Stimulated activated CD4-positive, alpha-beta T cell treated with anti-CD3 and anti-CD28 coated beads, Interleukin-4, amount 100 ng/mL, for 4 hours (primary cell): ENCODE measurements around the gene PLAGL2.
"Not testable (repeated sequence)": the region's sequence is repeated elsewhere in the genome, so short reads cannot be mapped to it uniquely, and the experiment has no call there.

ENCODE experiments used
- DNase-seq, 2 experiments: peaks; one replicate each; pipeline ENCODE4 v3.0.0-alpha.2; 2020

The PLAGL2 gene

GRCh38 chr20:32203356-32204204 is 4.0 kb downstream of the PLAGL2 start:
- DNase-seq = peak in 1 of 2 experiments; percentile 21

DNA sequence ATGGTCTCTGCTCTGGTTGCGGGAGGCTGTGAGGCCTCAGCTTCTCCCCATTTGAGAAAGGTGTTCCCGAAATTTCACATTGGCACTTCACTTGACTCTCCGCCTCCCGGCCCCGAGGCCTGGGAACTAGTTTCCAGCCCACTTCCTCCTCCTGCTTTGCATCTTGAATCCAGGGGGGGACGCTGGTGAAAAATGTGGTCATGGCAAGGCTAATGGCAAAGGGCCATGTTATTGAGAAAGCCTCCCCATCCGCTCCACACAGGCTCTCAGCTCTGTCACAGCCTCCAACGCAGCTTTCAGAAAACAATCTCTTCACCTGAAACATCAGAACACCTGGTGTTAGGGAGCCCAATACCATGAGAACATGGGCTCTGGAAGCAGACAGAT is 5.6 kb downstream of the PLAGL2 start:
- no peak for DNase-seq

DNA sequence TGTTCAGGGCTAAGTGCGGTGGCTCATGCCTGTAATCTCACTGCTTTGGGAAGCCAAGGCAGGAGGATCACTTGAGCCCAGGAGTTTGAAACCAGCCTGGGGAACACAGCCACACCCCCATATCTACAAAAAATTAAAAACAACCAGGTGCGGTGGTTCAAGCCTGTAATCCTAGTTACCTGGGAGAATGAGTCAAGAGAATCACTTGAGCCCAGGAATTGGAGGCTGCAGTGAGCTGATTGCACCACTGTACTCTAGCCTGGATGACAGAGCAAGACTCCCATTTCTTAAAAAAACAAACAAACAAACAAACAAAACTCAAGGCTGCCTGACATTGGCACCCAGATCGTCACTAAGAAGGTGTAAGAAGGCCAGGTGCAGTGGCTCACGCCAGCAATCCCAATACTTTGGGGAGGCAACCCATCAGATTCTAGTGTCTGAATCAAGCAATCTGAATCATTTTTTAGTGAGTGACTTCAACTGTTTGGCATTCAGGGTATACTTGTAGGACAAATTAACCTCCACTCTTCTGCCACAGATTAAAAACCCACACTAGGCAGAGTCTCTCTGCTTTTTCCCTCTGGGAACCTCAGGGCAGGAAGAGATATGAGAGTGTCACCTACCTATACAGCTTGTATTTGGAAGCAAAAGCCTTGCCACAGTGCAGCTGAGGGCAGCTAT is 6.1 kb downstream of the PLAGL2 start:
- no peak for DNase-seq

DNA sequence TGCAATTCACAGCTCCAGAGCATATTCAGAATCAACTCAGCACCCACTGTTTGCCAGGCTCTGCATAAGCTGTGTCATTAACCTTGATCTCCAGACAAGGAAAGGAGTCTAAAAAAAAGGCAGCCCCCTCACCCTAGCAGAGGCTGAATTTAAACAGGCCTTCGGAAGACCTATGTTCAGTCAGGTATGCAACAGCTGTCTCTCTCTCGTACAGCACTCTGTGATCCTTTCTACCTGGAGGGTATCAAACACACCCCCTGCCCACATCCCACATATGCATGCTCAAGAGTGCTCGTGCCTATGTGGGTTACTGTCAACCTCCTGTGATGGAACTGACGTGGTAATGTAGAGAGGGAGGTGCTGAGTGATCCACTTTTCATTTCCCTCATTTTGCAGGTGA is 8.5 kb downstream of the PLAGL2 start:
- DNase-seq = no peak

GRCh38 chr20:32197136-32197535 is 10.4 kb downstream of the PLAGL2 start:
- not testable (repeated sequence) for DNase-seq

GRCh38 chr20:32196613-32197012 is 10.9 kb downstream of the PLAGL2 start:
- not testable (repeated sequence) for DNase-seq

DNA sequence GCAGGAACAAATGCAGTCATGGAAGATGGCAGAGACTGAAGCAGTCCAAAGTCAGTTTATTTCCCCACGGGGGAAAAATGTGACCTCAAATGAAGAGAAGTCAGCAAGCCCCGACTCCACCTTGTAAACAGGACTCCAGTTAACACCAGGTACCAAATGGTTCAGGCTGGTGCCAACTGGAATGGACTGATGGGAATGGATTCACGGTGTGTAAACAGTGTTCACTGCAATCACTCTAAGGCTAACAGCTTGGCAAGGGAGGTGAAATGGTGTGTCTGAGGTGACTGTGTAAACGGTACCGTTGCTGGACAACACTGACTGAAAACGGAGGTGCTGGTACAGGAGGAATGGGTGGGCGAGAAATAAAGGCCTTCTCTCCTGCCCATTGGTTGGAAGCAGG is 12.0 kb downstream of the PLAGL2 start:
- no peak for DNase-seq

- no peak for DNase-seq
These were observed 13.5 kb downstream of the PLAGL2 start for GRCh38 chr20:32193996-32194395.

DNA sequence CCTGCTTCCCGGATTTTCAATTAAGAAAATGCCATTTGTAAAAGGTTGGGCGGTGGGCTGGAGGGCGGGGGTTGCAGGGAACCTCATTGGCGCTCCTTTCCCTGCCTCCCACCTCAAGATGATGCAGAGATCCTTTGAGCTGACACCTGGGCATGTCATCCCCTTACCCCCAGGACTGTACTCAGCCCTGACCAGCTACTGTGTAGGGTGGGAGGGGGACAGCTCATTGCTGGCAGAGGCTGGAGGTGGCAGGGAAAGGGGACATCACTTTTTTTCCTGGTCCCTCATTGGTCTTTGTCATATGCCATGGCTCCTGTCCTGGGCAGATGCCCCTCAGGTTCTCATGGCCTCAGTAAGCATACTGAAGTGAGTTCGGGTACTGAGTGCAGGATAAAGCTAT is 14.2 kb downstream of the PLAGL2 start:
- not testable (repeated sequence) for DNase-seq

DNA sequence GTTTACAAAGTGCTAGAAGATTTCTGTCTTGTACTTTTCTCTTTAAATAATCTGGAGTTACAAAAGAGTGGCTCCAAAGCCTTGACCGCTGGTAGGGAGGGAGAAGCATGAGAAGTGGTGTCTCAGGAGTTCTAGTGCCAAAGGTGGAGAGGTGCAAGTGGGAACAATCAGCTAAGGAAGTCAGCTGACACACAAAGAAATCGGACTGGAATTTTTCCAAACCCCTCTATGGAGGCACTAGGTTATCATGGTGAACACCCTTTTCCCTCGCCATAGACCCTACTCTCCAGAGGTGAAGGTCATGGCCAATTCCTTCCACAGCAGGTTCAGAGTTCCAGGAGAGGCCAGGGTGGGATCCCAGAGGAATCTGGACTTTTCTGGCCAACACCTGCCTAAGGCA is 14.8 kb downstream of the PLAGL2 start:
- no peak for DNase-seq

GRCh38 chr20:32191873-32192272 is 15.7 kb downstream of the PLAGL2 start:
- no peak for DNase-seq

DNA sequence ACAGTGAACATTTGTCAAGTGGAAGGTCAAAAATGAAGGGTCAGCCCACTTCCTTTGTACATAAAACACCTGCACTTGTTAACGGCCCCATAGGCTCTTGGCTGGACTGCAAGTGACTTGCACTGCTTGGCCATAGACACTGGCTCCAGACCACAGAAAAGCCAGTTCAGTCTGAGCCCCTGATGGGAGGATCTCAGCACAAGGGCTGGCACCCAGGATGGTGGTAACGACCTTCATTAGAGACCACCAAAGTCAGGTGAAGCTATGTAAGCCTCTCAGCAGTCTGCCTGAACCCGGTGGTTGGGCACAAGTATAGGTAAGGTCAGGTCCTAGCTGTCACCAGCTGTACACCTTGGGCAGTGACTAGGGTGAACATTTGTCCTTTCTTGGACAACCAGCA is 16.1 kb downstream of the PLAGL2 start:
- no peak for DNase-seq

- DNase-seq = no peak
These were observed 16.7 kb downstream of the PLAGL2 start for GRCh38 chr20:32190616-32191415.

DNA sequence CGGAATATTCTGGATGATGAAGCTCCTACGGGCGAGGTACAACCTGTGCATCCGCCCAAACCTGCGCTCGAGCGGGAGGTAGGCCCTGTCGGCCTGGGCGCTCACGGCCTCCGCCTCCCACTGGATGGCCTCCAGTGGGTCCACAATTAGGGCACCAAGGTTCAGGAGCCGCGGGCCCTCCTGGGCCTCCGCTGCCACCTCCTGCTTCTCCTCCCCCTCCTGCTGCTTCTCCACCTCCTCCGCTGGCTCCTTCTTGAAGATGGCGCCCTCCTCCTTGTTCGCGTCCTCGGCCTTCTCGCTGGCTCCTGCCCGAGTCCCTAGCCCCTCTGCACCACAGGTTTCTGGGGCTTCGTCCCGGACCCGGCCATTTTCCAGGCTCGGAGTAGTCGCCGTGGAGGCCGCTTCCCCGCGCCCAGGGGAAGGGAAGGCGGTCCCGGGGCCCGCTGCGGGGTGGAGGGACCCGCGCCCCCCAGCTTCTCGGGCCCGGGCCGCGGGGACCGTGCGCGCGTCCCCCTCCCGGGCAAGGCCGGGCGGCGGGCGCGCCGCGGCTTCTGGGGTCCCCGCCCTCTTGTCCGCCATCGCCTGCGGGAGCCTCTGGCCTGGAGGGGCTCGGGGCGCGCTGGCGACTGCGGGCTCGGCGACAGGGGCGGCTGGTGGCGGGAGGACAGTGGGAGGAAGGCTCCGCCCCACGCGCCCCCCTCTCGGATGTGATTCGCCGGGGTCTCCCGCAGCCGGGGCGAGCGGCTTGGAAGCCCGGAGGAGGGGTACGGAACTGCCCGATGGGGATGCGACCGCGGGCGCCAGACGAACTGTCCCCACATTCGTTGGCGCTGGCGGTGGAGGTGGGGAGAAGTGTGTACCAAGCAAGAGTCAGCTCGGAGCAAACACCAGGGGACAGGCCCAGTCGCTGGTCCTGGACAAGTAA is 17.6 kb downstream of the PLAGL2 start:
- peak; percentile 31 to 42 for DNase-seq

DNA sequence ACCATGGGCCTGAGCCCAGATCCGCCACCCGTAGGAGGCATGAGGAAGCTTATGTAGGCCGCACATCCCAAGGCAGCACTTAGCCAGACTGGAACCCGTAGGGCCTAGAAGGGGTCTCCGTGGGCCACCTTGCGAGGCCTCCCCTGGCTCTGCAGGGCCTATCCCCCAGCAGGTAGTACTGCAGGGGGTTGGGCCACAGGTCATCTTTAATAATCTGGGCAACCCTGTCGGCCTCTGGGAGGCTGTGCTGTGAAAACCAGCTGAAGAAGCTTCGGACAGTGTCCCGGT is 18.5 kb downstream of the PLAGL2 start:
- no peak for DNase-seq

DNA sequence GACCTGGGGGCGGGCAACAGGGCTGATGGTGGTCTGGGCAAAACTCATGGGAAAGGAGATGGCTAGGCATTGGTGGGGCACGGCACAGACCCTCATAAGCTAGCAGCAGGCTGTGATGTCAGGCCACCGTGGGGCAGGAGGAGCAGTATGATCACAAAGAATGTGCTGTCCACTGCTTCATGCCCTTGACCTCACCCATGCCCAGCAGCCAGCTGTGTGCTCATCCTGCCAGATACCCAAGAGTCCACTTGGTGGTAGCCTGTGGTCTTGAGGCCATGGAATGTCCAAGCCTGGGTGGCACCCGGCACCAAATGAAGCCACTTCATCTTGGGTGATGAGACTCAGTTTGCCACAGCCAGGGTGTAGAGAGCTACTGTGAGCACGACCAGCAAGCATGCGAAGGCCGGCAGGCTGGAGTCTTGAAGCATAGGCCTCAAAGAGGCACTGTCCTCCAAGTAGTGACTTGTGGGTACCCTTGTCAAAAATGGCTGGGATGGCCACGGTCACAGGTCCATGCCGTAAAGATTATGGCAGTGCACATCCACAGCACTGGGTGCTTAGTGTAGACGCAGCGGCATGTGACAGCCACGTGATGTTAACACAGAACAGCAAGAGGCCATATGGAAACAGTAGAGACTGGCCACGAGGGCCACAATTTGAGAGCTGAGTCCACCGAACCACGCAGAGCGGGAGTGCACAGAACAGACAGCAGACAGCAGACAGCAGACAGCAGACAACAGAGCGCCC is 19.0 kb downstream of the PLAGL2 start:
- DNase-seq = no peak

DNA sequence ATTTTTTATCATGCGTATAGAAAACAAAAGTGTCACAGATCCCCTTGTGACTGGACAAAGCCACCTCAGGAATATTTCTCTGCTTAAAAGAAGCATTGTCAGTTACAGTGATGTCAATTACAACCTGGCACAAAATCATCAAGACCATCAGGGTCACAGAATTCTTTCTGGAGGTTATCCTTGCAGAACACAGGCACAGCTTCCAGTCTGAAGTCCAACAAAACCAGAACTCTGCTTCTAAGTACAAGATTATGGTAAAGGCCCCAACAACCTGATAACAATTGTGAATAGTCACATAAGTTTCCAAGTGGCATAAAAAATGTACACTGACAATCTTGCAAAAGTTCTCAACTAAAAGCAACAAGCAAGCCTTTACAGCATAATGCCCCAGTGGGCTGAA is 21.0 kb downstream of the PLAGL2 start:
- DNase-seq = no peak

GRCh38 chr20:32184961-32185603 is 22.5 kb downstream of the PLAGL2 start:
- DNase-seq = no peak

- no peak for DNase-seq
These were observed 23.5 kb downstream of the PLAGL2 start for GRCh38 chr20:32183947-32184635.

DNA sequence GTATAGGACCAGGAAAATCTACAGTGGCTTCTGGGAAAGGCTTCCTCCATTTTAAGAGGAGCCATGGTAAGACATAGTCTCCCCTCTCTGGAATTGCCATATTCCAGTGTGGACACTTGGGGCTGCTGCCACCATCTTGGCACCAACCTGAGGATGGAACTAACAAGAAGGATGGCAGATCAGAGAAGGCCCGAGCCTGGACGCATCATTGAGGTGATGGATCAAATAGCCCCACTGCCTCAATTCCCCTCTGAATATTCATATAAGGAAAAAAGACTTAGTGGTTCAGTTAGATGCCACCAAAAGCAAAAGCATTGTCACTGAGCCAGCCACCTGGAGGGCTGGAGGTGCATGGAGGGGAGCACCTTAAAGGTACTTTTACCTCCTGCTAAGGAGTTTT is 25.9 kb downstream of the PLAGL2 start:
- no peak for DNase-seq

GRCh38 chr20:32179934-32180333 is 27.6 kb downstream of the PLAGL2 start:
- no peak for DNase-seq
